Lower leg skin (tissue), 4 donors: ENCODE data around the gene ZBTB20. TPM values are rescaled to one million over a fixed set of nuclear protein-coding genes. Genes with fewer than 3 reads are reported as not detected.

Source experiments
- DNase-seq, 2 donors: peaks; one replicate each; pipeline ENCODE4 v3.0.0-alpha.2; 2019; ENCODE audit warnings: low spot score in 2 of 2
- H3K4me3 ChIP-seq: fragments of 200-600 bp; sonication (generic); 2 replicates; pipeline ENCODE4 v1.5.1; 2017; ENCODE audit warnings: mild to moderate bottlenecking, low read depth; ENCODE audit not compliant: poor library complexity, severe bottlenecking
- POLR2A ChIP-seq, 2 donors: fragments of 450-650 bp; IDR thresholded peaks; one replicate each; pipeline ENCODE4 v1.6.1; 2016 to 2017; ENCODE audit warnings: antibody characterized with exemption in 2 of 2, mild to moderate bottlenecking in 1 of 2, moderate library complexity in 1 of 2
- WGBS, 2 donors: methylation state at CpG; one replicate each; pipeline ENCODE4 v1.1.5; 2018; 5-methylcytosine and 5-hydroxymethylcytosine counted together
- intact Hi-C: fragments of 100-400 bp; cut with DNase I; formaldehyde crosslinking; loops from one replicate; pipeline ENCODE4 v1.15.0; 2023; ENCODE audit warnings: low total_unique reads
- total RNA-seq, 4 donors: library from RNA; depleted of rRNA; stranded (reverse); fragments of >200 nt; gene quantifications; one replicate each; pipeline ENCODE4 v1.1.0, GENCODE V29; 2016
- TF ChIP-seq, protein P1 (sequence below), 3 donors: fragments of 450-650 bp; IDR thresholded peaks; one replicate each; pipeline ENCODE4 v1.5.1; 2016; ENCODE audit warnings: antibody characterized with exemption in 3 of 3, mild to moderate bottlenecking in 3 of 3, moderate library complexity in 2 of 3

Gene ZBTB20
- total RNA-seq, 4 donors from 2014 or later: 22.5 to 41.9 (median 33.1) TPM

DNA sequence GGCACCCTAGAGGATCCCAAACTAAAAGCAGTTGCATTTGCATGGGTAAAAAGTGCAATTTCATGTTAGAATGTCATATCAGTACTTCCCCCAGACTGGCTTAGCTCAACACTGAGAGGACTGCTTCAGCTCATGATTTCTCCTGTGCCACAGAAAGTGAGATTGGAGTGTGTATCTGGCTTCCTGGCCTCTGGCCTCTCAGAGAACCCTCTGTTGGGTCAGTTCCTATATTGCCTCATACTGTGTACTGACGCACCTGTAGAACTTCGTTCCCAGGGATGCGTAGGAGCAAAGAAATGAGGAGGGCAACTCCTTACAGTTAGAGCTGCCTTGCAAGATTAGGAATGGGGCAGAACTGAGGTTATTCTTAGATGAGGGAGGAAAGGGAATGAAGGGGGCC, 512.5 kb downstream of the ZBTB20 start:
- TF ChIP-seq POLR2A (IDR thresholded peaks at IDR 0.05): no peak
- intact Hi-C loops: no loop called here
- DNase-seq: no peak
- H3K4me3 ChIP-seq: no peak overlapping the region
- 98% methylated on average over 3 of the region's 3 CpGs for WGBS, 2 donors

DNA sequence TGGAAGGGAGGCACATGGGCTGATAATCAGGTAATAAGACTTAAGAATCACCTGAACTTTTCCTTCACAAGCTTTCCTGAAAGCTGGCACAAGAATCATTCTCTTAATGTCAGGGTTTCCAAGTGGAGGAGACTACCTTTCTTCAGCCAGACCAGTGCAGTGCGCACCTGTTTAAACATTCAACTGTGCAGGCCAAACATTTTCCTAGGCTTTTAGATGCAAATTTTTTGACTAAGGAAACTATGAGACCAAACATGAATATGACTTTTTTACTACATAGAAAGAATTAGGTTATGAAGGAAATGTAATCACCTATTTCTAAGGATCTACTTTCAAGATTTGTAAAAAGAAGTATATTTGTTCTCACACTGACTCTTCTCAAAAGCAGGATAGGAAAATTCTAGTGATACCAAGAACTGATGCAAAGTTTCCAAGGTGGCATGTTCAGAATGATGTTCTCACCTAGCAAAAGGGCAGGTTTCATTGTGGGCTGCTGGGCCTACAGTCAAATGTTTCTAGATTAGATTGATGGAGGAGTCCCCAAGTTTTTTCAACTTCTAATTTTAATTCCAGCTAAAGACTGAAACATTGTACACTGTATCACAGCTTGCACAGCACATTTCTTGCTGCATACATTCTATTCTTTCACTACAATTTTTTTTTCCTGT, 514.2 kb downstream of the ZBTB20 start:
- intact Hi-C loops: no loop called here
- no peak overlapping the region for H3K4me3 ChIP-seq
- 90 to 98% methylated on average over 1 of the region's 1 CpG for WGBS, 2 donors
- TF ChIP-seq, protein P1, sequence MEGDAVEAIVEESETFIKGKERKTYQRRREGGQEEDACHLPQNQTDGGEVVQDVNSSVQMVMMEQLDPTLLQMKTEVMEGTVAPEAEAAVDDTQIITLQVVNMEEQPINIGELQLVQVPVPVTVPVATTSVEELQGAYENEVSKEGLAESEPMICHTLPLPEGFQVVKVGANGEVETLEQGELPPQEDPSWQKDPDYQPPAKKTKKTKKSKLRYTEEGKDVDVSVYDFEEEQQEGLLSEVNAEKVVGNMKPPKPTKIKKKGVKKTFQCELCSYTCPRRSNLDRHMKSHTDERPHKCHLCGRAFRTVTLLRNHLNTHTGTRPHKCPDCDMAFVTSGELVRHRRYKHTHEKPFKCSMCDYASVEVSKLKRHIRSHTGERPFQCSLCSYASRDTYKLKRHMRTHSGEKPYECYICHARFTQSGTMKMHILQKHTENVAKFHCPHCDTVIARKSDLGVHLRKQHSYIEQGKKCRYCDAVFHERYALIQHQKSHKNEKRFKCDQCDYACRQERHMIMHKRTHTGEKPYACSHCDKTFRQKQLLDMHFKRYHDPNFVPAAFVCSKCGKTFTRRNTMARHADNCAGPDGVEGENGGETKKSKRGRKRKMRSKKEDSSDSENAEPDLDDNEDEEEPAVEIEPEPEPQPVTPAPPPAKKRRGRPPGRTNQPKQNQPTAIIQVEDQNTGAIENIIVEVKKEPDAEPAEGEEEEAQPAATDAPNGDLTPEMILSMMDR (IDR thresholded peaks at IDR 0.05): no peak
- TF ChIP-seq POLR2A (IDR thresholded peaks at IDR 0.05): no peak
- DNase-seq: no peak

DNA sequence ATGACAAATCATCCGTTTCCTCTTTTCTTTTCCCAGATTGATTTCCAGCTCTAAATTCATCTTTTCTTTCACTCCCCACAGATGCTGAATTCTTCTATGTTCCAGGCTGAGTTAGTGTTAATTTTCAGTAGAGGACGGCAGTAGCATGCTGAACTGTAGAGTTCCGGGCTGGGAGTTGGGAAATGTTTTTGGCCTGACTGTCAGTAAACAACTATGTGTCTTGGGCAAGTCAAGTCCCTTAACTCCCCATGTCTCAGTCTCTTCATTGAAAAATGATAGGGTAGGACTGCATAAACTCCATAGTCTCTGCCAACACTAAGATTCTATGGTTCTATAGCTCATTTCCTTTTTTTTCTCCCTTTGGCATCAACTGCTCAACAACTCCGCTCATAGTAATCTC, 519.3 kb downstream of the ZBTB20 start:
- WGBS, 2 donors: 64 to 72% methylated on average over 4 of the region's 4 CpGs
- intact Hi-C loops: no loop called here
- DNase-seq: peak in 1 of 2 donors; percentile 71
- no peak overlapping the region for H3K4me3 ChIP-seq
- TF ChIP-seq, protein P1 (IDR thresholded peaks at IDR 0.05): no peak
- TF ChIP-seq POLR2A (IDR thresholded peaks at IDR 0.05): no peak

DNA sequence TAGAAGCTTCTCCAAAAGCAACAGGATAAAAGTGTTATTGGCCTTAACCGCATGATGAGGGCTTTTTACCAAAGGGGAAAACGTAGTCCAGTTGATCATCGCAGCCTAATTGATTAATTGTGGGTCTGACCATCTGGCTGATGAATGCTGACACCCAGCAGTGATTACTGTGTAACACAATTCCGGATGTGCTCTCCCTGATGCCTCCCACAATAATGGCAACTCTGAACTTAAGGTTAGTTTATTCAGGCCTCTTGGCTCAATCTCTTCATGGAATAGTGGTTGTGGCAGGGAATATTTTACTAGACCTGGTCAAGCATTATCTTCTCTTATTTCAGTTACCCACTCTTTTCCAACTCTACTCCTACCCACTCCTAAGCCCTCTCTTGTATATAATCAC, 520.3 kb downstream of the ZBTB20 start:
- intact Hi-C loops: no loop called here
- 66 to 68% methylated on average over 4 of the region's 4 CpGs for WGBS, 2 donors
- TF ChIP-seq, protein P1 (IDR thresholded peaks at IDR 0.05): no peak
- no peak for TF ChIP-seq POLR2A (IDR thresholded peaks at IDR 0.05)
- DNase-seq: no peak
- no peak overlapping the region for H3K4me3 ChIP-seq

DNA sequence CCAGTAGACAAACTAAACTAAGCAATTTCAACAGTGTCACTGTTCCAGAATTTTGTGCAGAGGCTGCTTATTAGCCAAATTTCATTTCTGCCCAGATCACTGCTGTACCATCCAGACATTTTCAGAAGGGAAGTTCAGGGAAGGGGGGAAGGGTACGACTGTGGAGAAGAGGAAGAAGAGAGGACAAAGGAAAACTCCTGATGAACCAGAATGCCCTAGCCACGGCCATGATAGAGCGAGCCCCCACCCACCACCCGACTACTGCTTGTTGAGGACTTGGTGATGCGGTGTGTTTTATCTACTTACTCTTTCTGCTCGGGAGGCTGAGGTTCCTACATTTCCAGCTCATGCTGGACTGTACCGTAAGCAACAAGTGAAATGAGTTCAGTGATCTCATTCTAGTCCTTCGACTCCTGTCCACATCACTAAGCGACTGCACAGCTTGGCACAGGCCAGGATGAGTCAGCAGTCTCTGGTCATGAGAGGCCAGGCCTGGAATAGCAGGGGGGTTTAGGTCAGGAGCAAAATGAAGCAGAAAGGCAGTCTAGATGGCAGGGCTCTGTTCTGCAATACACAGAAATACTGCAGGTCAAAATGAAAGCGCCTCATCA, 522.4 kb downstream of the ZBTB20 start:
- H3K4me3 ChIP-seq: no peak overlapping the region
- peak; percentile 92 to 96 for DNase-seq
- 45 to 50% methylated on average over 10 of the region's 10 CpGs for WGBS, 2 donors
- intact Hi-C loops: no loop called here
- no peak for TF ChIP-seq POLR2A (IDR thresholded peaks at IDR 0.05)
- TF ChIP-seq, protein P1 (IDR thresholded peaks at IDR 0.05): no peak

DNA sequence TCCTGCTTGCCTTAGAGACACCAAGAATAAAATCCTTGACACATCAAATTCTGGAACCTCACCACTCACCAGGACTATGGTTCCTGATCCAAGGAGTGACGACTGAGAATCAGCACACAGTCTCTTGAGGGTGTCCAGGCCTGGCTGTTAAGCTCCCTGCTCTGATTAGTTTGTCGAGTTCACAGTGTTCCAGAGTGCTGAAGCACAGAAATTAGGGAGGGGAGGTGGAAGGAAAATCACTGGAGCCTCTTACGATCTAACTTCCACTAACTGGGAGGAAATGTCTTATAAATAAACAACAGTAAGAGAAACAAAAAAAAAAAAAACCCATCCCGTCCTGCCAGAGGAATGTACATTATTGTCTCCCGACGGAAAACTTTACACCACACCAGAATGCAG, 523.0 kb downstream of the ZBTB20 start:
- intact Hi-C loops: no loop called here
- peak in 1 of 2 donors; percentile 64 for DNase-seq
- no peak for TF ChIP-seq POLR2A (IDR thresholded peaks at IDR 0.05)
- TF ChIP-seq, protein P1 (IDR thresholded peaks at IDR 0.05): no peak
- 39 to 51% methylated on average over 6 of the region's 6 CpGs for WGBS, 2 donors
- H3K4me3 ChIP-seq: no peak overlapping the region
